GM21367 (cell line): ENCODE results near the gene EXOSC7.

Experiments
- ATAC-seq: cut with Tn5 transposase; IDR thresholded peaks from one replicate; pipeline ENCODE4 v1.9.1; 2021; ENCODE audit not compliant: unreplicated experiment

The EXOSC7 gene

GRCh38 chr3:44992555-44993470 is 16.8 kb downstream of the EXOSC7 start:
- no peak for ATAC-seq

- no peak for ATAC-seq
Observed at GRCh38 chr3:44993471-44994205, 17.6 kb downstream of the EXOSC7 start.

GRCh38 chr3:44995142-44995770 is 19.2 kb downstream of the EXOSC7 start:
- ATAC-seq: no peak

DNA sequence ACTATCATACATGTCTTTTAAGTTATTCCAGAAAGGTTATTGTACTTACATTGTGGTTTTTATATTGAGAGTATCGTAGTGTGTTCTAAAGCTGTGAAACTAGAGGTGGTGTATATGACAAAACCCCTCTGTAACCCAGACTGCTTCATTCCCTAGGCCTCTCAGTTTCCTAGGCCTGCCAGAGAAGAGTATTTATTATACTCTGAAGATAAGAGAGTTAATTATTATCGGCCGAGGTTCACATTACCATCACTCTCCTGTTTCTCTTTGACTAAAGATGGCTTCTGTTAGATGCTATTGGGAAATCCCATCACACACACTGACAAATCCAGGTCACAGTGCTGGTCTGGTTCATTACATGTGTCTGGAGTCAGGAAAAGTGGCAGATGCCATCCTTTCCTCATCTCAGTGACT is 20.5 kb downstream of the EXOSC7 start:
- no peak for ATAC-seq

- no peak for ATAC-seq
Observed at GRCh38 chr3:44999782-45000181, 23.7 kb downstream of the EXOSC7 start.

- ATAC-seq: no peak
Observed at GRCh38 chr3:45000823-45001222, 24.8 kb downstream of the EXOSC7 start.

- no peak for ATAC-seq
Observed at GRCh38 chr3:45001738-45002137, 25.7 kb downstream of the EXOSC7 start.

GRCh38 chr3:45002139-45002660 is 26.2 kb downstream of the EXOSC7 start:
- ATAC-seq: no peak

DNA sequence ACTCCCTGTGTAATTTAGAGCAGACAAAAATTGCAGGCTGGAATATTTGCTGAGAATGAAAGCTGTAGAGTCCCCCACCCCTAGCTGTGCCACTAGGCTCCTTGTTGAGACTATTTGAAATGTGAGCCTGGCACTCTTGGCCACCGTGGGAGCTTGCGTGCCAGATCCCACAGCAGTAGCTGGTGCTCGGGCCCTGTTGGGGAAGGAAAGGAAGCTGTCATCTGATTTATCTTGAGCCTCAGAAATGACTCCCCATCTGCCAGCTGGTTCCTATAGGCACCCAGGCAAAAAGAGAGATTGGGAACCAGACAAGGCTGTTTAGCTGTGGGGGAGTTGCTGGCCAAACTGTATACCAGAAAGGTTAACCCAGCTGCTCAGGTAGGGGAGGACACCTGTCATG is 26.7 kb downstream of the EXOSC7 start:
- no peak for ATAC-seq

- no peak for ATAC-seq
Observed at GRCh38 chr3:45003406-45003805, 27.4 kb downstream of the EXOSC7 start.

DNA sequence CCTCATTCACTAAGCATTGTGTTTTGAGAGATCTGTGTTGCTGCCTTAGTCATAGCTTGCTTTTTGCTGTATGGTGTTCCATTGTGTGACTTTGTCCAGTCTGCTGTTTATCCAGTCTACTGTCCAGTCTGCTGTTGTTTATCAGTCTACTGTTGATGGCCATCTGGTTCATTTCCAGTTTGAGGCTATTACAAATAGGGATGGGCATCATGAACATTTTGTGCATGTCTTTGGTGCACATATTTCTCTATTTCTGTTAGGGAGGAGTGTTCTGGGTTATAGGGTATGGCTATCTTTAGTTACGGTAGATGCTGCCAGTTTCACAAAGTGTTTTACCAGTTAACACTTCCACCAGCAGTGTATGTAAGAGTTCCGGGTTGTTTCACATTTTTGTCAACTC is 27.8 kb downstream of the EXOSC7 start:
- no peak for ATAC-seq

DNA sequence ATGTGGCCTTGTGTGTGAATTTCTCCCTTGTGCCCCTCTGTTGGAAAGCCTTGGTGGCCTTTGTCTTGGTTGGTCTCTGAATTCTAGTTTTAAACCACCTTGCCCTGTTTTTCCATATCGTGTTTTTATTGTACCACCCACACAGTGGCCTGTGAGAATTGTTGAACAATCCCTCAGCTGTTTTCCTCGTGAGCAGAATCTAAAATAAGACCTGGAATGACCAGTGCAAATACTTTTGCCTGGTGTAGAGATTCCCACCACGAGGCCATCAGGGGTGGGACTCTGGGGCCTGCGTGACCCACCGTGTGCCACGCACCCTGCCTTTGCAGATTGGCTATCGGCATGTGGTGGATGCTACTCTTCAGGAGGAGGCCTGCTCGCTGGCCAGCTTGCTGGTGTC is 31.0 kb downstream of the EXOSC7 start:
- ATAC-seq: no peak

DNA sequence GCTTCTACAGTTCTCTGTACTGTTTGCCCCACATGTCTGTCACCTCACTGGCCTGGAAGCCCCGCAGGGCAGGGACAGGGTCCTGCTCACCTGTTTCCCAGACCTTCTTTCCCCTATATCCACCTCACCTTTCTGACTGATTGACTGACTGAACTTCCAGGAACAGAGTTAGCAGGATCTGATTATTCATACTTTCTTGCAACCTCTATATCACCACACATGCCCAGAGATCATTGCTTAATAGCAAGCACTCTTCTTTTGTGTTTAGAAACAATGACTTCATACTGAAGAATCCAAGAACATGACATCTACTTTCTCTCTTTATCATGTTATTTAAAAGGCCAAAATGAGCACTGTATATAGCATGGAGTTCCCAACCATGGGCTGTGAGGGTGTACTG is 32.1 kb downstream of the EXOSC7 start:
- no peak for ATAC-seq

DNA sequence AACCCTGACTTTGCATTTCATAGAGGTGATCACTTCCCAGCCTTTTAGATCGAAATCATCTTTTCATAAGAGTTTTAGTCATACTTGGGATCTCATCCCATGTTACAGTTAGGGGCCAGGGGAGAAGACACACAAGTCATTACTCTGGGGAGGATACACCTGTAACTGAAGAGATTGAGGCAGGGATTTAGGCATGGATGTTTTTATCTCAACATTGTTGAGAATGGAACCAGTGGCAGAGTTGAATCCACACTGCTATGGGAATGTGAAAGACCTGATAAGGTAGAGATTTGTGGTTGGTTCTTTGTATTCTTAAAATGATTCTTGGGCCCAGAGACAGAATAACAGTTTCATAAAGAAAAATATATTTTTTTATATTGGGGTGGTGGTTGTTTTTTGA is 33.8 kb downstream of the EXOSC7 start:
- ATAC-seq: no peak

GRCh38 chr3:45010811-45011333 is 34.8 kb downstream of the EXOSC7 start:
- no peak for ATAC-seq

- peak; percentile 49 for ATAC-seq
Observed at GRCh38 chr3:45011756-45012508, 35.9 kb downstream of the EXOSC7 start.

DNA sequence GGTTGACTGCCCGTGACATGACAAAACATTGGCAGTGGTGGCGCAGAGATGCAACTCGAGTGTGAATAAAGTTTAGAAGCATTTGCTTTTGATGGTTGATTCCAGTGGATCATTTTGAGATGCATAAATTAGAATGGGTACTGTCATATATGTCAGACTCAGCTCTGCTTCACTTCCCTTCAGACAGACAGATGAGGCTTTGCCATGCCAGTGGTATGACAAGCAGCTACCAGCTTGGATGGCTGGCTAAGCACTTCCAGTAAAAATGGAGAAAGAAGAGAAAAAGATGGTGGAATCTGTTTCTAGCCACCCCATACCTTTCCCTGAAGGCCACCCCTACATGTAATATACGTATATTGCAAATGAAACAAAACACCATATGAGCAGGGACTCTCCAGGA is 36.5 kb downstream of the EXOSC7 start:
- ATAC-seq: no peak

DNA sequence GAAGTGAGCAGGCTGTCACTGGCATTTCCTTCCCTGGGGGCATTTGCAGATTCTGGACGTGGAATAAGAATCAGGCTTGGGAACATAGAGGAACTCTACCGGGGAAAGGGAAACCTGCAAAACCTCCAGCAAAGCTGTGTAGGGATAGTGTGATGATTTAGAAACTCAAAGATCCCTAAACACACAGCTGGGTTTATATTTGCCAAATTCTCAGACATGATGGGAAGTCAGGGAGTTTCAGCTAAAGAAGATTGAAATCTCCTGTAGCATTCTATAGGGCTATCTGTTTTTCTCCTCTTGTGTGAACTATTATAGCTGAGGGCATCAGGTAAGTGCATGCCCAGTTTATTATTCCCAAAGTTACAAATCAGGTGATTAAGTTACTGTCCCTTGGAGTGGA is 40.9 kb downstream of the EXOSC7 start:
- ATAC-seq: no peak

DNA sequence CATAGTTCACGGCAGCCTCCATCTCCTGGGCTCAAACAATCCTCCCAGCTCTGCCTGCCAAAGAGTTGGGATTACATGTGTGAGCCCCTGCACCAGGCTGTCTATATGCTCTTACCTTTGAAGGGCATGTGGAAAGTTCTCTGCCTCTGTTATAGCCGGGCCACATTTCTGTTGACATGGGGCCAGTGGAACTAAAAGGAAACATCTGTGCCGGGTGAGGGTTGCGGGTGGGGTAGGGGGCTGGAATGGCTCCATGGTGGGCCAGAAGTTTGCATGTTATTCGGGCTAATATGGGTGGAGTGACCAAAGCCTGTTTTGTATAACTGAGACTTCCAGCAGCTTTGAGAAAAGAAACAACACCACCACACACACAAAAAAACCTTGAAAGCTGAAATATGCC is 41.8 kb downstream of the EXOSC7 start:
- no peak for ATAC-seq

DNA sequence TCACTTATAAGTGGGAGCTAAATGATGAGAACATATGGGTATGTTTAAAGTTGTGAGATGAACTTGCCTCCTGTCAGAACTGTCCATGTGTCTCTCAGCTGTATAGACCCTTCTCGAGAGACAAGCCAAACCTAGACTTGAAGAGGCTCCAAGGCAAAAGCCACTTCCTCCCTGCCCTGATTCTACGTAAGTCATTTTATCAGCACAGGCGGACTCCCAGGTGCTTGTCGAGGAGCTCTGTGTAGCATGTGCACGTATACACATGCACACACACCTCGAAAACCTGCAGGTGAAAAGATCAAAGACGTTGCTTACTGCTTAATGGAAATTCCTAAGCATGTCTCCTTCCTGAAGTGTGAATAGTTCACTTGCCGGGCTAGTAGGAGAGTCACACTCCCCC is 44.5 kb downstream of the EXOSC7 start:
- ATAC-seq: no peak
